Ureter (tissue), 1 donor: ENCODE measurements around the gene KSR2. TPM values are rescaled to one million over a fixed set of nuclear protein-coding genes. Genes with fewer than 3 reads are reported as not detected.

Experiments
- DNase-seq: peaks from one replicate; pipeline ENCODE4 v3.0.0-alpha.2; 2020; ENCODE audit warnings: low spot score
- total RNA-seq: library from RNA; stranded (reverse); gene quantifications from one replicate; pipeline ENCODE4 v1.2.4, GENCODE V29; 2023
- donor health status: DM: yes; HTN: yes; CAD: no.

The KSR2 gene
- total RNA-seq, 1 donor from 2014 or later: 8.6 TPM

DNA sequence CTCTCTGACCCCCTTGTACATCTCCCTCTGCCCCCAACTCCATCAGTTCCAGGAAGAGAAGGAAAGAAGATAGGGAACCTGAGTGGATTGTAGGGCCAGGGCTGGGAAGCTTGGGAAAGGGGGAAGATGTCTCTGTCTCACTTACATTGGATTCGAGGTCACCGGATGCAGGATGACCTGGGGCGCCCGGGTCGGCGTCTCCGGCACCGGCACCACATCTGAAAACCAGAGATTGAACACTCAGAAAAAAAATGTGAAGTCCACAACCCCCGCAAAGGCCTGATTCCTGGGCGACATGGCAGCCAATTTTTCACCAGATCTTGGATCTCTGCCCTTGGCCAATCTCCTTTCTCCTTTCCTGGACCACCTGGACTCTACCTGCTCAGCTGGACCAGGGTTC is 438.0 kb downstream of the KSR2 start:
- no peak for DNase-seq

DNA sequence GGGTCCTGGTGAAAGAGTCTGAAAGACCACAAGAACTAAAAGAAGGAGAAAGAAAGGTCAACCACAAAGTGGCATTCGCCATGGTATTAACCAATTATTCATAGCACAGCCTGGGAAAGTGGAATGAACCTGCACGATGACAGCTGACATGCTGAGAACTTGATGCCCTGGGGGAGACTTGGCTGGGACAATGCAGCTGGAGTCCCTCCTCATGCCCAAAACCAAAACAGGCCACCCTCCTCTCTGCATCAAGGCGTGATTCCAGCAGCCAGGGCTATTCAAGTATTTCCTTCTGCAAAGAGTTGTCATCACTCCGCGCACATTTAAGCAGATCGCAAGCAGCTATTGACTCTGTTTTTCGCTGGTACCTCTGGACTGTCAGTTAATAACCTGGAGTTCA is 440.3 kb downstream of the KSR2 start:
- DNase-seq: no peak

DNA sequence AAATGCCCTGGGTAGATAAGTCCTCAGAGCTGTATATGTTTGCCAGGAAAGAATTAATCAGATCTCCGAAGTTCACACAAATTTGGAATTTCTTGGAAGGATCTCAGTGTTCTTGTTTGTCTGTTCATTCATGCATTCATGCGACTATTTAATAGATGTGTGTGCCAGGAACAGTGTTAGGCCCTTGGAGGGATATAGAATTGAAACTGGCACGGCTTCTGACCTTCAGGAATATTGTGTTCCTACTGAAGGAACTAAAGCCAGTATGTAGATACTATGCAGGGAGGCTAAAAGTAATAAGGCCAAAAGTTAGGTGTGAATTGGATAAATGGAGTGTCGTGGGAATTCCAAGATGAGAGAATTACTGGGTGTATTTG is 441.3 kb downstream of the KSR2 start:
- no peak for DNase-seq

DNA sequence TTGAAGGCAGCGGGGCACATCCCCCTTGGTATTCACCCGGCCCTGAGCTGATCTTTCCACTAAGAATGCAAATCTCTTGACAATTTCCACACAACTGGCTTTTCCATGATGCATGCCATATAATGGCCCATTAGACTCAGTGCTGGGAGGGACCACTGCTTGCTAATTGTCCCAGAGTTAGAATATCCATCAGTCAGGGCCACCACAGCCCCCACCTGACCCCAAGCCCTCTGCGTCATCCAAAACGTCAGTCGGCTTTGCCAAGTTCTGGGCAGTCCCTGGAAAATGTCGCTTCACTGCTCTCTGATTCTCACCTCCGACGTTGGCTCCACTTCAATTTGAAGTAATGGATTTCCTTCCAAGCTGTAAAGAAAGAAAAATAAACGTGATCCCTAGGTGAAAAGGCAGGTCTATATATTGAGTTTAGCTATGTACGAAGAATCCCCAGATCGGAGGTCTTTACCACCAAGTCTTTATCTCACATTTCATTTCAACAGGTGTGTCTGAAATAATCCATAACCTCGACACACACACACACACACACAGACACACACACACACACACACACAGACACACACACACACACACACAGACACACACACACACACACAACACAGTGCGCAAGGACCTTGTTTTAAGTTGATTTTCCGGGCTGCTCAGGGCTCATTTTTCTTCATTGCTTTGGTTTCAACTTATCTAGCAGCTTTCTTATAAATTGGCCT is 441.9 kb downstream of the KSR2 start:
- DNase-seq: no peak

DNA sequence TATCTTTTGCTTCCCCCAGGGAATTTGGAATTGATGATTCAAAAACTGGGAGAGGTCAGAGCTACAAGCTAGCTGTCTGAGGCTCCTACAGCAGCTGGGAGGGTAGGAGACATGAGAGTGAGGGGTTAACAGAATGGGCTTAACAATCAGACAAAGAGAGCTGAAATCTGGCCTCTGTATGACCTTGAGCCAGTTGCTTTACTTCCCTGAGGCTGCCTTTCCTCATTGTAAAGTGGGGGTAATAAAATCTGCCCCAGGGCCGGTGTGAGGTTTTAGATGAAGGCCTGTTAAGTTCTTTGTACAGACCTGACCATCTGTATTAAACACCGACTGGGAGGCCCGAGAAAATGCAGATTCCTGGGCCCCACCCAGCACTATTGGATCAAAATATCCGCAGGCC is 443.0 kb downstream of the KSR2 start:
- DNase-seq: no peak

DNA sequence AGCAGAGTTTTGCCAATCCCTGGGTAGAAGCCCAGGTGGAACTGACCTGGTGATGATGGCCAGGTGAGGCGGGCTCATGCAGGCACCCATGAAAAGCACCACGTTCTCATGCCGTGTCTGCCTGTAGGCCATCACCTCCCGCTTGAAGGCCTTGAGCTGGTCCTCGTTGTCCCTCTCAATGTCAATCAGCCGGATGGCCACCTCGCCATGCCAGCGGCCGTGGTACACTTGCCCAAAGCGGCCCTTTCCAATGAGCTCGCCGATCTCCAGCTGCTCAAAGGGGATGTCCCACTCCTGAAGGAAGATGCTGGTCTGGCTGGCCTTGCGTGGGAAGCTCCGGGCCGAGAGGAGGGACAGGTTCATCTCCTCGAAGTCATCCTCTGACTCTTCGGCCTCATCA is 444.0 kb downstream of the KSR2 start:
- no peak for DNase-seq

DNA sequence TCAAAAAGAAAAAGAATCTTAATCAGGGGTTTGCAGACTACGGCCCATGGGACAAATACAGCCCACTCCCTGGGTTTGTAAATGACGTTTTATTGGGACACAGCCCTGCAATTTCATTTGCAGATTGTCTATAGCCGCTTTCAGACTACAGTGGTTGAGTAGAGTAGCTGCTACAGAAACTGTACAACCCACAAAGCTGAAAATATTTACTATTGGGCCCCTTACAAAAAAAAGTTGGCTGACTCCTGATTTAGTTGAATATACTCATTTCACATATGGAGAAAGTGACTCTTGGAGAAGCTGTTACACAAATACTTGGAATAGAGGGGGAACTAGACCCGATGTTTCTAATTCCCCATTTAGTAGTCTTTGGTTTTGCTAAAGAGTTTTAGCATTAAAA is 444.8 kb downstream of the KSR2 start:
- DNase-seq: no peak

DNA sequence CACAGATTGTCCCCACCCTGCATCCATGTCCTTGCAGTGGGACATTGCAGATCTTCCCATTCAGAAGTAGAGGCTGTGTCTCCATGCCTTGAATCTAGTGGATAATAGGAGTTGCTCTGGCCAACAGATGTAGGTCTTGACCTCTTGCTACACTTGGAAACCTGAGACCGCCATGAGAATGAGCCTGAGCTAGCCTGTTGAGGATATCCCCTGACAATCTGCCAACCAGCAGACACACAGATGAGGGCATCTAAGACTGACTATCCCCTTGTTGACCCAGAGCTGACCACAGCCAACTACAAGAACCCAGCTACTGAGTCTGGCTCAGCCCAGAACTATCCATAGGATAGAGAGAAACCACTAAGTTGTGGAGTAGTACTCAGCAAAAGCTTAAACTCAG is 446.2 kb downstream of the KSR2 start:
- no peak for DNase-seq

DNA sequence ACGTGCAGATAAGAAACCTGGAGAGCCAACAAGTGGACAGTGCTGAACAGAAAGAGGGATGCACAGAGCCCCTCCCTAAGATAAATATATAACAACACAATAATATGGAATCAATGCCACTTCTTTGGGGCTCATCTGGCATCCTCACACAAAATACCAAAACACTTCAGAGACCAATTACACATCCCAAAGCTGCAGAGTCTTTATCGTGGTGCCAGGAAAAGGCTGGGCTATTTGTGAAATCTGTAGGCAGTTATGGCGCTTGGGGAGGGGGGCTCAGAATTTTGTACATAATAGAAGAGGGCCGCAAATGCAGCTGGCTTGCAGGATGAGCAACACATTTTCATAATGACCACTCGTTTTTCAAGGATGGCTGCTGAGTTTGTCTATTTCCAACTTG is 446.9 kb downstream of the KSR2 start:
- DNase-seq: no peak

DNA sequence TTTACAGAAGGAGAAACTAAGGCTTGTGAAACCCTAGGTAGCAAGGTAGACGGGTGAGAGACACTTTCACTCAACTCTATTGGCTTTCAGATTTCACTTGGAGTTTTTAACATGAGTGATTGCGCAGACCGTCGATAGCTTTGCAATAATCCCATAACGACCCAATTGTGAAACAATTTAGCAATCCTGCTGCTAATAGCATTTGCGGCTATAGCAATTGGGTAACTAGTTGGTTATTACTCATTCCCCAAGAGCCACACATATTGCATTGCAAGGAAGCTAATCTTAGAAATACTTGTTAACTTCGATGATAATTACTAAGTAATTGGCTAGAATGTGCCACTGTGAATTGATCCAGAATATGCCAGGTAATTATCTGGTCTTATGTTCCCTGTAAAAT is 447.4 kb downstream of the KSR2 start:
- DNase-seq: no peak

DNA sequence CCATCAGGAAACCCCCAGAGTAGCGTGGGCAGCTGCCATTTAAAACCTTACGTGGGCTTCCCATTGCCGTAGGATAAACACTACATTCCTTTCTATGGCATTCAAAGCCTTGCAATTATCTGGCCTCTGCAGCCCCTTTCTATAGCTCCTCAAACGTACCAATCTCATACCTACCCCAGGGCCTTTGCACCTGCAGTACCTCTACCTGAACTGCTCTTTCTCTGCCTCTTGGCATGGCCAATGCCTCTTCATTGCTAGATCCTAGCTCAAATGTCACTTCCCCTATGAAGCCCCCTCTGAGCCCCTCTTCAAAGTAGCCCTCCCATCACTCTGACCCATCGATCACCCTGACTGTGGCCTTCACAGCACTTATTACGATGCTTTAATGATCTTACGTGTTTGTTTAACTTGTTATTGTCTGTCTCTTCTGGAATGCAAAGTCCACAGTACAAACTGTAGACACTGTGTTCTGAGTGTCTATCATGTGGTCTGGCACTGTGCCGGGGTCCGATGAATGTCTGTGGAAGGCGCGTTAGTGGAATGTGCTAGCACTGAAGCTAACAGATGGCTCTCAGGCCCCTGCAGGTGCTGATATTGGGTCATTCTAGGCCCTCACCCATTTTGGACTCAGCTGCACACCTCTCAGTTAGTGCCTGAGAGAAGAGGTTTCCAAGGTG is 450.1 kb downstream of the KSR2 start:
- no peak for DNase-seq

DNA sequence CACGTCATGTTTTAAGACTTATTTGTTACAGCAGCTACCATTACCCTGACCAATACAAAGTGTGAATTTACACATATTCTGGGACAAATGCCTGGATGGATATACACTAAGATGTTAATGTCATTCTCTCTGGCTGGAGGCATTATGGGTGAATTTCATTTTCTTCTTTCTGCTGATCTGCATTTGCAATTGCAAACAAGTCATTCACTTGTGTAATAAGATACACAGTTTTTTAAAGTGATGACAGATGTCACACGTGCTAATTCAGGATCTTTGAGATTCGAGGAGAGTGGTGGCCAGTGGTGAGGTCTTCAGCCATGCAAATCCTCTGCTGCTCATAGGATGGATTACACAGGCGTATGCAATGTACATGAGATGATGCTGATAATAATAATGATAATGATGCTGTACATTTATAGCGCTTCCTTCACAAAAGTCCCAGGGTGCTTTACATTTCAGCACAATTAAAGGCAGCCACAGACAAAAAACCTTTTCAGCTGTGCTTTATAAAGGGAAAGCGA is 451.5 kb downstream of the KSR2 start:
- DNase-seq: no peak

DNA sequence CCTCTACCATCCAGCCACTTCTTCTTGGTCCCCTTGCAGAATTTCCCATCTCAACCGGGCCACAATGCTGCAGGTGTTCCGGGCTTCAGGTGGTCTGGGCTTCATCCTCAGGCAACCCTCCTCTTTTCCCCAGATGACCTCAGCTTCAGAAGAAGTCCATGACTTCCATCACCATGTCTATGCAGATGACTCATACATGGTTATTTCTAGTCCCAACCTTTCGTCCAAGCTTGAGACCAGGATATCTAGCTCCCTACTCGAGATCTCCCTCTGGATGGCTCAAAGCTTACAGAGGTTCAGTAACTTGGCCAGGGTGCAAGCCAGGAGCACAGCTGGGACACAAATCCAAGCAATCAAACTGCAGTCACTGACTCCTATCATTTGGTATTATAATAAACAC is 452.8 kb downstream of the KSR2 start:
- DNase-seq: no peak

DNA sequence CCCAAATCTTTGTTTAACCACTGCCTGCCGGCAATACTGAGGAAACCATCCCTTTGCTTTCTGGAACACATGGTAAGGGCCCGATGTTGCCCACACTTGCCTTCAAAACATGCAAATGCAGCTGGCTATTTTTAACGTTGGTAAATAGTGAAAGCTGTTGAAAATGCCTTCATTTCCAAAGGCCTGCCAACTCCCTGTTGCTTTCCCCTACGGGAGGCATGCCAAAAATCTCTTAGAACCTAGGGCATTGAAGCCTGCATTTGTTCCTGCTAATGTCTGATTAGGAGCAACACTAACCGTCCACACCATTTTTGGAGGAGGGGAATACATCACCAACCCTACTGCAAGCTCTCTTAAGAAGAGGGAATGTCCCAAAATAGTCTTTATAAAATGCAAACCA is 454.8 kb downstream of the KSR2 start:
- no peak for DNase-seq

DNA sequence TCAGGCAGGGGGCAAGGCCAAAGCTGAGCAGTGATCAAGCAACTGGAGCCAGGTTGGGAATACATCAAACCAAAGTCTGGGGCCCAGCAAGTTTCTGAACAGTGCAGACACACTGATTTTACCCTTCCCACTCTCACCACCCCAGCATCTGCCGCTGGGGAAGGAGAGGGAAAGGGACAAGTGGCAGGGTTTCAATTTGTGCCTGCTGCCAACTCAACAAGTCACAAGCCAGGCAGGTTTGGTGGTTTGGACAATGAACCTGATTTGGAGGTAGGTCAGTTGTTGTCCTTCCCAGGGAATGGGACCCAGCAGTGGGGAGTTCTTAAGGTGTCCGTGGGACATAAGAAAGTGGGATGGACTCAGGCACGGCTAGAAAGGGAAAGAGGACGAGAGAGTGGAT is 455.4 kb downstream of the KSR2 start:
- no peak for DNase-seq

DNA sequence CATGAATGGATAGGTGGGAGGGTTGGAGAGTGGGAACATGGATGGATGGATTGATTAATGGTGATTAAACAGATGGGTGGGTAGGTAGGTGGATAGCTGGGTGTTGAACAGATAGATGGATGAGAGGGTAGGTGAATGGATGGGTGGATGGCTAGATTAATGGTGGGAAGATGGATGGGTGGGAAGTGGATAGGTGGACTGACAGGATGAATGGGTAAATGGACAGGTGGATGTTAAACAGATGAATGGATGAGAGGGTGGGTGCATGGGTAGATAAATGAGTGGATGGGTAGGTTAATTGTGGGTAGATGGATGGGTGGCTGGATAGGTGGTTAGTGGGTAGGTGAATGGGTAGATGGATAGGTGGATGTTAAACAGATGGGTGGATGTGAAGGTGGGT is 460.3 kb downstream of the KSR2 start:
- no peak for DNase-seq

DNA sequence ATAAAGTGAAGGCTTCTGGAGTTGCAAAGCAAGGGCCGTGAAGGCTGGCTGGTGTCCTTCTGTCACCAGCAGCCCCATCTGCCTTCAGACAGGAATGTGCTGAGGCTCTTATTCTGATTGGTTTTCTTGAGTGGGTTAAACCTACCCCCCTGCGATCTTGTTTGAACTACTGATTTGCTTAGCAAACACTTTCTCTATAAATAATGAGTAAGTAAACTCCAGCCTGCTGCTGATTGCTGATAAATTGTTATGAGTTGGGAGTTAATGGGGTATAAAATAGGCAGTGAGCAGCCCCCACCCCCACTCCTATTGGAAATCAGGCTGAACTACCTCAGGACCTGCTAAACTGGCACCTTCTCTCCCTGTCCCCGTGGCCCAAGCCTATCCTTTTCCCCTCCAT is 461.2 kb downstream of the KSR2 start:
- no peak for DNase-seq

DNA sequence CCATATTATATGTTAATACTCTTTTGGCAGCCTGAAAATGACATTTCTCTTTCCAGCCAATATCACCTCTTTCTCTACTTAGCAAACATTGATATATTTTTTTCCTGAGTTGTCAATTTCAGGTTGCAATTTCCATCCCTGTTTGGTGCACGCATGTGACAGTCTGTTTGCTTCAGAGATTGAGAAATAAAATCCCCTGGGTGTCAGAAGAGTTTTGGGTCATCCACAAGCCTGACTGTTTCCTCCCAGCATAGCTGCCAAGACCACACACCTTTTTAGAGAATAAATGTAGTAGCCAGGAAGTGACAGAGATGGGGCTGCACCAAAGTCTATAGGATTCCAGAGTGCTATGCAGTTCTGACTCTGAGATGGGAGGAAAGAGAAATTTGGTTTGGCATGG is 462.5 kb downstream of the KSR2 start:
- no peak for DNase-seq

DNA sequence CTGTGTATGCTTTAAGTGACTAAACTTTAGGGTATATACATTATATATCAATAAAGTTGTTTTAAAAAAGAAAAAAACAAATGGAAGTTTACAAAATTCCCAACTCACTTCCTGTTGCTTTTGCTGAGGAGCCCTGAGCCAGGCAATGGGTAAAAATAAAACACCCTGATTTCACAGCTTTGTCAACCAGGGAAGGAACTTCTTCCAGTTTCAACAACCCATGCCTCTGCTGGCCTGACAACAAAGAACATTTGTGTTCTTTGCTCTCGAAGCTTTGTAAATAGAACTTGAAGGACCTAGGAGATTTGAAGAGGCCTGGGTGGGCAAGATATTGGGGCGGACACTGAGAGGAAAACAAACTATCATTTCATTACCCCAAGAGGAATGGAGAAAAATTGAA is 466.2 kb downstream of the KSR2 start:
- no peak for DNase-seq

DNA sequence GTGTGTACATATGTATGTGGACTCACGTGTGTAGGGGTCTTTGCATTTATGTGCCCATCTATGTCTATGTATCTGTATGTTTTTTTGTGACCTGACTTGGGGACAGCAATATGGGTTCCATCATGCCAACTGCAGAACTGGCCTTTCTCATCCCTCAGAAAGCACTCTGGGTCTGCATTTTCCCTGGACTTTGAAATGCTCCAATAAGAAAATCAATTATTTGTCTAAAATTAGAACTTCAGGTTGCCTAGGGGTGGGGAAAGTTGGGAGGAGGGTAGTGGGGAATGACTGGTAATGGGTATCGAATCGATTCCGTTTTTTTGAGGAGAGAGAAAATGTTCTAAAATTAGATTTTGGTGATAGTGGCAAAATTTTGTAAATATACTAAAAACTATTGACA is 466.6 kb downstream of the KSR2 start:
- DNase-seq: no peak

DNA sequence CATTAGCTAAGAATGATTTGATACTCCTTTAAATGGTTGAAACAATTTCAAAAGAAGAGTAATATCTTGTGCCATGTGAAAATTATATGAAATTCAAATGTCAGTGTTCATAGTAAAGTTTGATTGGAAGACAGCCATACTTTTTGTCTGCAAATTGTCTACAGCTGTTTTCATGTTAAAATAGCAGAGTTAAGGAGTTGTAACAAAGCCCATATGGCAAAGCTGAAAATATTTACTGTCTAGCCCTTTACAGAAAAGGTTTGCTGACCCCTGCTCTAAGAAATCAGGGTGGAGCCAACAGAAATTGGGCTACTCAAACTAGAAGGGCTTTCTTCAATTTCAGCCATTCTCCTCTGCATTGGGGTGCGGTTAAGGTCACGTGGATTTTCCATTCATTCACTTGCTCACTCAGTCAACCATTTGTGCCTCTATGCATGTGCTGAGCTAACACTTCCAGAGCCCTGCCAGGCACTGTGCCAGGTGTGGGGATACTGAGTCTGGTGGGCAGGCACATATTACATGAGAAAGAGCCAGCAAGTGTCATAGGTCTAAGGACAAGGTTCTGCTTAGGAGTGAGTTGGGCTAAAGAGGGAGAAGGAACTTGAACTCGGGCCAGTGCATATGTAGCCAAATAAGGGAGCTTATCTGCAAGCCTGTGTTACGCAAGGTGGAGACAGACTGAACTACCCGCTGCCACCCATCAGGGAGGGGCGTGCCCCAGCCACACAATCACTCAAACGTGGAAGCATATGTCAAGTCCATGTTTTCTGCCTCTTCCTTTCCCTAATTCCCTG is 467.5 kb downstream of the KSR2 start:
- DNase-seq: no peak

DNA sequence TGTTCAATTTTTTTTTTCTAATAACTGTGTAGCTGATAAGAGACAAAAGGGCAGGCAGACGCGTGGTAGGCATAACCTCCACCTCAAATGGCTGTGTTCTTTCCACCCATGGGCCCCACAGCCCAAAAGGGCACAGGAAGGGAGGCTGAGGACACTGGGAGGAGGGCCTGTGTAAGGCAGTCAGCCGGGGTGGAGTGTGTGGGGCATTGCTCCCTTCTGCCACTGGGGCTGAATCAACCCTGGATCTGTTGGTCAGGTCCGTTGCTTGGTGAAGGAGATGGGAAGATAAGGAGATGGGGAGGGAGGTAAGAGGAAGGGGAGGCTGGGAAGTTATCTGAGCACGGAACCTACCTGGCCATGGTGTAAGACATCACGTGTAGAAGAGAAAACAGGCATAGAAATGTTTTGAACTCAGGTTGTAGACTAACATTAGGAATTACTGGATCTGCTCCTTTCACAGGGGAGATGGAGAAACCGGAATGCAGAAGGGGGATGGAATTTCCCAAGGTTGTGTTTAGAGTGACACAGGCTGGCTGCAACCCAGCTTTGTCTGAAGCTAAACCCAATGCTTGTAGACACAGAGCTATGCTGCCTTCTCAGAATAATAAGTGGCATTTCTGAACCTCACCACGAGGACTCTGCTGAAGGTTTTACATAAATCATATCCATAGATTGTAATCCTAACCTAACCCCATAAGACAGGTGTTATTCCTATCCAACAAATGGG is 468.9 kb downstream of the KSR2 start:
- no peak for DNase-seq
